SK-N-SH (cell line): ENCODE data around the gene GASK1A. TPM values are rescaled to one million over a fixed set of nuclear protein-coding genes. Genes with fewer than 3 reads are reported as not detected.

Experiments used
- CTCF ChIA-PET: fragments of 300-600, 350-600 bp; formaldehyde crosslinking; extraction: SDS; loops from one replicate; lab custom pipeline; 2021; lab: Yijun Ruan, JAX
- POLR2A ChIA-PET: fragments of 350-600 bp; sonication (Branson Sonifier 250); formaldehyde crosslinking; extraction: SDS; loops from one replicate; lab custom pipeline; 2020; ENCODE audit warnings: antibody characterized with exemption, inconsistent platforms; lab: Yijun Ruan, JAX
- DNase-seq: peaks from one replicate; pipeline ENCODE4 v3.0.0; 2012
- H2AFZ ChIP-seq: fragments of 200-600 bp; sonication (generic); 2 replicates; pipeline ENCODE4 v1.8.1; 2016; ENCODE audit warnings: antibody characterized with exemption, mild to moderate bottlenecking, low read depth
- H3F3A ChIP-seq: fragments of 200-600 bp; sonication (generic); replicated peaks from 2 replicates; pipeline ENCODE3; 2016; ENCODE audit warnings: antibody characterized with exemption, mild to moderate bottlenecking; ENCODE audit not compliant: insufficient read depth
- H3K27ac ChIP-seq, 2 experiments: fragments of 200-500 bp in 1 of 2; fragments of 200-600 bp in 1 of 2; sonication (Bioruptor generic) in 1 of 2; sonication (generic), shearing (Covaris generic) in 1 of 2; 2 replicates each; pipeline versions ENCODE4 v1.5.1 to v1.6.1; 2014 to 2016; ENCODE audit warnings: low read depth in 2 of 2, inconsistent platforms in 1 of 2, low read length in 1 of 2, mild to moderate bottlenecking in 1 of 2, mixed read lengths in 1 of 2
- H3K27me3 ChIP-seq: fragments of 200-600 bp; sonication (generic), shearing (Covaris generic); 2 replicates; pipeline ENCODE4 v1.6.1; 2016; ENCODE audit warnings: mixed run types; ENCODE audit not compliant: insufficient read depth
- H3K36me3 ChIP-seq, 2 experiments: fragments of 200-500 bp in 1 of 2; fragments of 200-600 bp in 1 of 2; sonication (Bioruptor generic) in 1 of 2; sonication (generic) in 1 of 2; replicated peaks in 1 of 2; 2 replicates each; pipeline versions ENCODE3 to v1.5.1; 2014 to 2016; ENCODE audit warnings: low read length in 1 of 2, mild to moderate bottlenecking in 1 of 2; ENCODE audit not compliant: insufficient read depth in 2 of 2, control insufficient read depth in 1 of 2
- H3K4me1 ChIP-seq, 2 experiments: fragments of 200-500 bp in 1 of 2; fragments of 200-600 bp in 1 of 2; sonication (Bioruptor generic) in 1 of 2; sonication (generic), shearing (Covaris generic) in 1 of 2; 2 replicates each; pipeline versions ENCODE4 v1.5.1 to v1.6.1; 2014 to 2016; ENCODE audit warnings: low read depth in 1 of 2, low read length in 1 of 2, mixed run types in 1 of 2; ENCODE audit not compliant: insufficient read depth in 2 of 2, control insufficient read depth in 1 of 2
- H3K4me2 ChIP-seq: fragments of 200-600 bp; sonication (generic), shearing (Covaris generic); 2 replicates; pipeline ENCODE4 v1.6.1; 2017; ENCODE audit warnings: mixed run types
- H3K4me3 ChIP-seq, 2 experiments: fragments of 200-500 bp in 1 of 2; fragments of 200-600 bp in 1 of 2; sonication (Bioruptor generic) in 1 of 2; sonication (generic), shearing (Covaris generic) in 1 of 2; 2 replicates each; pipeline versions ENCODE4 v1.5.1 to v1.8.1; 2014 to 2016; ENCODE audit warnings: low read depth in 2 of 2, inconsistent platforms in 1 of 2, low read length in 1 of 2, mild to moderate bottlenecking in 1 of 2, mixed read lengths in 1 of 2, moderate library complexity in 1 of 2
- H3K79me2 ChIP-seq: fragments of 200-600 bp; sonication (generic); 2 replicates; pipeline ENCODE4 v1.8.1; 2017; ENCODE audit warnings: mild to moderate bottlenecking; ENCODE audit not compliant: insufficient read depth
- H3K9ac ChIP-seq: fragments of 200-600 bp; sonication (generic); 2 replicates; pipeline ENCODE4 v1.6.1; 2017; ENCODE audit warnings: mixed run types
- H3K9me2 ChIP-seq: fragments of 200-600 bp; sonication (generic); 2 replicates; pipeline ENCODE4 v1.6.1; 2017; ENCODE audit warnings: mixed run types
- H3K9me3 ChIP-seq: fragments of 200-600 bp; sonication (generic); 2 replicates; pipeline ENCODE4 v1.6.1; 2017; ENCODE audit warnings: mixed run types, mild to moderate bottlenecking, moderate library complexity
- H4K20me1 ChIP-seq: fragments of 200-600 bp; sonication (generic); 2 replicates; pipeline ENCODE4 v1.6.1; 2017; ENCODE audit warnings: mild to moderate bottlenecking, mixed run types; ENCODE audit not compliant: insufficient read depth
- CHD2 ChIP-seq: fragments of 150-350 bp; IDR thresholded peaks from 2 replicates; pipeline ENCODE4 v1.6.1; 2018; ENCODE audit warnings: low read length; ENCODE audit not compliant: partially characterized antibody
- EP300 ChIP-seq, 2 experiments: IDR thresholded peaks; 2 replicates each; pipeline versions ENCODE4 v1.4.0 to v1.6.1; 2012; ENCODE audit warnings: borderline replicate concordance in 1 of 2, low read depth in 1 of 2, low read length in 1 of 2
- EZH2phosphoT487 ChIP-seq: fragments of 200-600 bp; sonication (generic); IDR thresholded peaks from 2 replicates; pipeline ENCODE4 v1.6.1; 2017; ENCODE audit warnings: low read depth, mixed run types, mild to moderate bottlenecking, antibody characterized with exemption, moderate library complexity, borderline replicate concordance
- FOXM1 ChIP-seq: IDR thresholded peaks from 2 replicates; pipeline ENCODE4 v1.4.0; 2012; ENCODE audit warnings: low read depth, mild to moderate bottlenecking
- MEF2A ChIP-seq: IDR thresholded peaks from 2 replicates; pipeline ENCODE4 v1.4.0; 2012; ENCODE audit warnings: low read depth, borderline replicate concordance
- NFIC ChIP-seq: IDR thresholded peaks from 2 replicates; pipeline ENCODE4 v1.4.0; 2012; ENCODE audit warnings: borderline replicate concordance
- NRF1 ChIP-seq: IDR thresholded peaks from 2 replicates; pipeline ENCODE4 v1.6.1; 2012; ENCODE audit warnings: low read depth, mild to moderate bottlenecking, low read length
- POLR2AphosphoS5 ChIP-seq: IDR thresholded peaks from 2 replicates; pipeline ENCODE4 v1.6.1; 2012; ENCODE audit warnings: low read depth, low read length
- RAD21 ChIP-seq: IDR thresholded peaks from 2 replicates; pipeline ENCODE4 v1.6.1; 2012; ENCODE audit warnings: mild to moderate bottlenecking, low read length
- RFX5 ChIP-seq: IDR thresholded peaks from 2 replicates; pipeline ENCODE4 v1.6.1; 2012; ENCODE audit warnings: mild to moderate bottlenecking, improper control_type of control experiment, low read length
- RXRA ChIP-seq: IDR thresholded peaks from 2 replicates; pipeline ENCODE4 v1.4.0; 2012; ENCODE audit warnings: low read depth, mild to moderate bottlenecking, borderline replicate concordance
- SIN3A ChIP-seq: IDR thresholded peaks from 2 replicates; pipeline ENCODE4 v1.6.1; 2012; ENCODE audit warnings: low read depth, mild to moderate bottlenecking, low read length, moderate library complexity, borderline replicate concordance
- SMC3 ChIP-seq: IDR thresholded peaks from 2 replicates; pipeline ENCODE4 v1.6.1; 2012; ENCODE audit warnings: low read depth, low read length, improper control_type of control experiment
- TAF1 ChIP-seq: IDR thresholded peaks from 2 replicates; pipeline ENCODE4 v1.6.1; 2012; ENCODE audit warnings: low read depth, mild to moderate bottlenecking, low read length, moderate library complexity, borderline replicate concordance
- TCF12 ChIP-seq: IDR thresholded peaks from 2 replicates; pipeline ENCODE4 v1.4.0; 2012
- TEAD4 ChIP-seq: IDR thresholded peaks from 2 replicates; pipeline ENCODE4 v1.4.0; 2012; ENCODE audit warnings: mild to moderate bottlenecking, borderline replicate concordance; ENCODE audit not compliant: insufficient read depth
- YY1 ChIP-seq: IDR thresholded peaks from 2 replicates; pipeline ENCODE4 v1.4.0; 2012; ENCODE audit warnings: low read depth, mild to moderate bottlenecking
- WGBS: methylation state at CpG from one replicate; pipeline ENCODE4 v1.1.6; 2017; ENCODE audit warnings: low lambda C conversion rate; 5-methylcytosine and 5-hydroxymethylcytosine counted together
- polyA plus RNA-seq, 3 experiments: library from polyadenylated mRNA; depleted of rRNA; stranded (reverse); fragments of >200 nt; gene quantifications; 2 replicates each; pipeline ENCODE4 v1.2.3, GENCODE V29; 2012
- TF ChIP-seq, protein P1 (sequence below): IDR thresholded peaks from 2 replicates; pipeline ENCODE4 v1.6.1; 2012; ENCODE audit warnings: mild to moderate bottlenecking, low read depth, low read length, moderate library complexity
- TF ChIP-seq, protein P2 (sequence below): IDR thresholded peaks from 2 replicates; pipeline ENCODE4 v1.4.0; 2012; ENCODE audit warnings: low read depth

The GASK1A gene
- polyA plus RNA-seq, 1 of the 3 experiments (the other 2 are of a cell fraction): not detected

DNA sequence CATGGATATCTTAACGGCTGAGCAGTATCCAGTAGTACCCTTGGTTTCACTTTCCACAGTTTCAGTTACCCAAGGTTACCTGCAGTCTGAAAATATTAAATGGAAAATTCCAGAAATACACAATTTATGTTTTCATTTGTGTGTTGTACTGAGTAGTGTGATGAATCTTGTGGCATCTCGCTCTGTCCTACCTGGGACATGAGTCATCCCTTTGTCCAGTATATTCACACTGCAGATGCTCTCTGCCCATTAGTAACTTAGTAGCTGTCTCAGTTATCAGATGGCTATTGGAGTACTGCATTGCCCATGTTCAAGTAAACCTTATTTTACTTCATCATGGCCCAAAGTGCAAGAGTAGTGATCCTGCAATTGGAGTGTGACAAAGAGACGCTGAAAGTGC, 26.1 kb downstream of the GASK1A start (continued):
- TF ChIP-seq EZH2phosphoT487: no peak

DNA sequence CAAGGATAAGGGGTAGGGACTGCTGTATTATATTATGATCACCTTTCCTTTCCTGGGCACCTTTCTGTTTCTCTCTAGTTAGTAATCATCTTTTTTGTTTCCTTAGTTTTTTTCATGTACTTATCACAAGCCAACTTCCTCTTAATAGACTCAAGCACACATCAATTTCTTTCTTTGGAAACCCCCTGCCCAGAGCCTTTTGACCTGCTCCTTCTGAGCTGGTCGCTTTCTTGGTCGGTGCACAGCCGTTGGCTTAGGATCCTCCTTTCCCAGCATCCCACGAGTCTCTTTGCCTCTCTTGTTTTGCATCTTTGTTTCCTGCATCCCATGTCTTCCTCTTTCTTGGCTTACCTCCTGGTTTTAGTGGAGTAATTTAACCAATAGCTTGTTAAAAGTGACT, 26.9 kb downstream of the GASK1A start:
- WGBS: 18% methylated on average over 4 of the region's 4 CpGs
- Histone ChIP-seq H3K27ac (no peak overlapping the region), H3F3A (no peaks in the 10 kb centered on the region), H3K79me2 (no peaks in the 10 kb centered on the region), H3K4me3 (no peak overlapping the region), H3K9me3 (no peaks in the 10 kb centered on the region), H3K9ac (no peak overlapping the region), H2AFZ (no peak overlapping the region), H3K9me2 (no peaks in the 10 kb centered on the region), H4K20me1 (no peaks in the 10 kb centered on the region), H3K36me3 (no peaks in the 10 kb centered on the region), H3K27me3 (no peaks in the 10 kb centered on the region), H3K4me2 (no peak overlapping the region), H3K4me1 (peaks cover 0 to 7% of the 10 kb centered on the region in 2 experiments; a peak in 1 of 4 replicates)
- no peak for TF ChIP-seq TCF12
- TF ChIP-seq NRF1: no peak
- no peak for TF ChIP-seq YY1
- TF ChIP-seq POLR2AphosphoS5: no peak
- TF ChIP-seq FOXM1: no peak
- no peak for TF ChIP-seq TEAD4
- no peak for TF ChIP-seq NFIC
- no peak for TF ChIP-seq SMC3
- POLR2A ChIA-PET: no interaction called here
- CTCF ChIA-PET: interaction anchor here (2.7 kb wide), 1 partner anchor 44 kb away, joined by 8 read pairs; no protein-coding TSS in a partner anchor
- no peak for DNase-seq

DNA sequence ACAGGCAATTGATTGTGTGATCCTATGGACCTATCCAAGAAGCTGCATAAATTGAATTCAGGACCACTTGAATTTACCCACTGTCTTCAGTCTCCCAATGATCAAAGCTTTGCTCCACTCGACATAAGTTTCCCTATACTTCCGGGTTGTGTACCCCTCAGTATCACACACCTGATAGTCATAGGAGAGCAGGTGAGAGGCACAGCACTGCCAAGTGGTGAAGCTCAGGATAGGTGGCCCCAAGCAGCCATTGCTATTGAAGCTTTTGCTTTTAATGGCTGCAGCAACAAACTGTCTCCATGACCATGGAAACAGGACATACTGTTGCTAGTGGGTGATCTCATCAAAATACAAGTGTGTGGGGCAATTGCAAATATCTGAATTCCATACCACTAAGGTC, 27.7 kb downstream of the GASK1A start:
- DNase-seq: no peak
- Histone ChIP-seq H4K20me1 (no peaks in the 10 kb centered on the region), H3F3A (no peaks in the 10 kb centered on the region), H3K9me2 (no peaks in the 10 kb centered on the region), H3K36me3 (no peaks in the 10 kb centered on the region), H3K4me3 (no peak overlapping the region)
- WGBS: 27% methylated on average over 2 of the region's 2 CpGs
- POLR2A ChIA-PET: no interaction called here
- no peak for TF ChIP-seq EP300 (IDR thresholded peaks at IDR 0.05; ENCODE audit: borderline replicate concordance in 1 of 2, low read depth in 1 of 2, low read length in 1 of 2)
- TF ChIP-seq CHD2: no peak
- TF ChIP-seq, all 33 proteins: peak for 0
- H3K9me3 ChIP-seq: no peaks in the 10 kb centered on the region
- H3K27ac ChIP-seq: no peak overlapping the region
- no peaks in the 10 kb centered on the region for H3K4me1 ChIP-seq
- no peaks in the 10 kb centered on the region for H3K79me2 ChIP-seq
- H3K27me3 ChIP-seq: no peaks in the 10 kb centered on the region
- no peak overlapping the region for H3K4me2 ChIP-seq
- H2AFZ ChIP-seq: no peak overlapping the region
- no peak overlapping the region for H3K9ac ChIP-seq
- CTCF ChIA-PET: interaction anchor here (1.0 to 2.7 kb wide), 3 partner anchors 8 to 497 kb away, joined by 3 to 8 read pairs (median 3); no protein-coding TSS in a partner anchor

DNA sequence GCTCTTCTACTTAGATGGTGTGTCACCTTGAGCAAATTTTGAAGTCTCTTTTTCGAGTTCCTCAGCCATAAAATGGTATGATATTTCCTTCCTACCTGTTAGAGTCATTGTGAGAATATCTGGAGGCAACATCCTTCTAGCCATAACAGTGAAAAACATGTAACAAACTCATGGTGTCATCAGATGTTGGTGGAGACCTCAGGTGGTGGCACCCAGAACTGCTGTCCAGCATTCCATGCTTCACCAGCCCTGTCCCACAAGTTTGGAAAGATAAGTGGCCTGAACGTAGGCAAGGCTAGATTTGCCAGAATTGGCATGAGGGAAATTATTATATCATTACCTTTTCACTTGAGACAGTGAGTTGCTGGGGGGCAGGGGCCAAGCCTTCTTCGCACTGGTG, 30.4 kb downstream of the GASK1A start:
- Histone ChIP-seq H3K27ac (no peak overlapping the region), H3K27me3 (no peaks in the 10 kb centered on the region), H3K4me1 (no peaks in the 10 kb centered on the region), H2AFZ (no peak overlapping the region), H3K9ac (no peak overlapping the region), H4K20me1 (no peaks in the 10 kb centered on the region), H3K4me2 (no peak overlapping the region), H3K9me3 (no peaks in the 10 kb centered on the region), H3K4me3 (no peak overlapping the region), H3K79me2 (no peaks in the 10 kb centered on the region), H3K9me2 (no peaks in the 10 kb centered on the region), H3F3A (no peaks in the 10 kb centered on the region), H3K36me3 (no peaks in the 10 kb centered on the region)
- no peak for DNase-seq
- ChIA-PET POLR2A (no interaction called here), CTCF (no interaction called here)
- WGBS: 12% methylated on average over 3 of the region's 3 CpGs
- TF ChIP-seq, protein P1, sequence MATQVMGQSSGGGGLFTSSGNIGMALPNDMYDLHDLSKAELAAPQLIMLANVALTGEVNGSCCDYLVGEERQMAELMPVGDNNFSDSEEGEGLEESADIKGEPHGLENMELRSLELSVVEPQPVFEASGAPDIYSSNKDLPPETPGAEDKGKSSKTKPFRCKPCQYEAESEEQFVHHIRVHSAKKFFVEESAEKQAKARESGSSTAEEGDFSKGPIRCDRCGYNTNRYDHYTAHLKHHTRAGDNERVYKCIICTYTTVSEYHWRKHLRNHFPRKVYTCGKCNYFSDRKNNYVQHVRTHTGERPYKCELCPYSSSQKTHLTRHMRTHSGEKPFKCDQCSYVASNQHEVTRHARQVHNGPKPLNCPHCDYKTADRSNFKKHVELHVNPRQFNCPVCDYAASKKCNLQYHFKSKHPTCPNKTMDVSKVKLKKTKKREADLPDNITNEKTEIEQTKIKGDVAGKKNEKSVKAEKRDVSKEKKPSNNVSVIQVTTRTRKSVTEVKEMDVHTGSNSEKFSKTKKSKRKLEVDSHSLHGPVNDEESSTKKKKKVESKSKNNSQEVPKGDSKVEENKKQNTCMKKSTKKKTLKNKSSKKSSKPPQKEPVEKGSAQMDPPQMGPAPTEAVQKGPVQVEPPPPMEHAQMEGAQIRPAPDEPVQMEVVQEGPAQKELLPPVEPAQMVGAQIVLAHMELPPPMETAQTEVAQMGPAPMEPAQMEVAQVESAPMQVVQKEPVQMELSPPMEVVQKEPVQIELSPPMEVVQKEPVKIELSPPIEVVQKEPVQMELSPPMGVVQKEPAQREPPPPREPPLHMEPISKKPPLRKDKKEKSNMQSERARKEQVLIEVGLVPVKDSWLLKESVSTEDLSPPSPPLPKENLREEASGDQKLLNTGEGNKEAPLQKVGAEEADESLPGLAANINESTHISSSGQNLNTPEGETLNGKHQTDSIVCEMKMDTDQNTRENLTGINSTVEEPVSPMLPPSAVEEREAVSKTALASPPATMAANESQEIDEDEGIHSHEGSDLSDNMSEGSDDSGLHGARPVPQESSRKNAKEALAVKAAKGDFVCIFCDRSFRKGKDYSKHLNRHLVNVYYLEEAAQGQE: no peak
- TF ChIP-seq RAD21: no peak
- no peak for TF ChIP-seq TAF1
- no peak for TF ChIP-seq MEF2A
- TF ChIP-seq, protein P2, sequence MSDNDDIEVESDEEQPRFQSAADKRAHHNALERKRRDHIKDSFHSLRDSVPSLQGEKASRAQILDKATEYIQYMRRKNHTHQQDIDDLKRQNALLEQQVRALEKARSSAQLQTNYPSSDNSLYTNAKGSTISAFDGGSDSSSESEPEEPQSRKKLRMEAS: no peak
- TF ChIP-seq SIN3A: no peak
- TF ChIP-seq RXRA: no peak
- TF ChIP-seq RFX5: no peak
